Endothelial cell of umbilical vein (primary cell): ENCODE measurements around the gene LHPP.

Source experiments
- CTCF ChIP-seq, 2 donors: IDR thresholded peaks; 1 replicate in 1 of 2; 2 replicates in 1 of 2; pipeline ENCODE4 v1.5.1; 2011; ENCODE audit warnings: low read length in 2 of 2, mild to moderate bottlenecking in 2 of 2, moderate library complexity in 2 of 2, control low read depth in 1 of 2, inconsistent platforms in 1 of 2, low read depth in 1 of 2; ENCODE audit not compliant: insufficient read depth in 1 of 2; ENCODE audit errors: extremely low read depth in 1 of 2
- EZH2 ChIP-seq: IDR thresholded peaks from 2 replicates; pipeline ENCODE4 v1.6.1; 2012; ENCODE audit warnings: borderline replicate concordance, low read depth, mild to moderate bottlenecking, moderate library complexity, low read length, inconsistent platforms; ENCODE audit not compliant: severe bottlenecking
- POLR2A ChIP-seq: IDR thresholded peaks from 2 replicates; pipeline ENCODE4 v1.6.1; 2012; ENCODE audit warnings: low read depth, mild to moderate bottlenecking, control low read depth, low read length

- TF ChIP-seq CTCF (IDR thresholded peaks at IDR 0.05; ENCODE audit: extremely low read depth in 1 of 2, insufficient read depth in 1 of 2, low read depth in 1 of 2, low read length in 2 of 2) (no peak), EZH2 (no peak), POLR2A (no peak)
Observed at GRCh38 chr10:124560377-124561105, 98.9 kb downstream of the LHPP start.
